ENCODE data around the gene ETV7.

Gene ETV7

DNA sequence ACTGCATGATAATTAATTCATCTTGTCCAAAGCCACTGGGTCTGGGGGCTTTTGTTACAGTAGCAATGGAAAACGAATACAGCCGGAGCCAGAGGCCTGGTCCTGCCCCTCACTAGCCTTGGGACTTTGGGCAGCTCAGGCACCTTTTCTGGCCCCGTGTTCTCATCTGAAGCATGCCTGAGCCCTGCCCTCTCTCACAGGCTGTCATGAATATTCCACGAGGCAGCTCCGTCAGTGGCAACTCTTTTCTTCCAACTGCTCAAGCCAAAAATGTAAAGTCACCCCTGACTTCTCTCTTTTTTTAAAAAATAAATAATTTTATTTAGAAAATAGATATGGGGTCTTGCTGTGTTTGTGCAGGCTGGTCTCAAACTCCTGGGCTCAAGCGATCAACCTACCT, 56.1 kb downstream of the ETV7 start:
- in situ Hi-C loops (cut with HindIII; ENCODE audit: low pct_ligation_motif_present, low pct_unique_long_range_greater_than_20kb, low sequenced_read_pairs), result no loop called here
- no peak for DNase-seq

GRCh38 chr6:36330366-36330765, 57.1 kb downstream of the ETV7 start:
- DNase-seq, result no peak
- in situ Hi-C loops (cut with HindIII; ENCODE audit: low pct_ligation_motif_present, low pct_unique_long_range_greater_than_20kb, low sequenced_read_pairs), result no loop called here

DNA sequence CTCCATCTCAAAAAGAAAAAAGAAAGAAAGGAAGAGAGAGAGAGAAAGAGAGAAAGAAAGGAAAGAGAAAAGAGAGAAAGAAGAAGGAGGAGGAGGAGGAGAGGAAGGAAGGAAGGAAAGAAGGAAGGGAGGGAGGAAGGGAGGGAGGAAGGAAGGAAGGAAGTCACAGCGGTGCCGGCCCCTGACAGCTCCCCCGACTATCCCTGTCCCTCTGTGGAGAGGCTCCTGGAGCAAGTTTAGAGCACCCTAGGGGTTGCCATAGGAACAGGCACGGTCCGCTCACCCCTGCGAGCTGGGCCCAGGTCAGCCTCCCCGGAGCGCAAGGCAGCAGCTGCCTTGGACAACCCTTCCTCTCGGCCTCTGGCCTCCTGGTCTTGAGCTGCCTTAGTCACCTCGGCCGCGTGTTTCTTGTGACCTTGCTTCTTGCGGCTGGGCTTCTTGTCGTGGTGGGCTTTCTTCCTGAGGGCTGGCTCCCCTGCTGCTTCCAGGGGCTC, 57.6 kb downstream of the ETV7 start:
- DNase-seq, result no peak
- in situ Hi-C loops (cut with HindIII; ENCODE audit: low pct_ligation_motif_present, low pct_unique_long_range_greater_than_20kb, low sequenced_read_pairs), result no loop called here

- in situ Hi-C loops (cut with HindIII; ENCODE audit: low pct_ligation_motif_present, low pct_unique_long_range_greater_than_20kb, low sequenced_read_pairs), result no loop called here
- DNase-seq, result no peak
Observed at GRCh38 chr6:36328600-36328999, 58.9 kb downstream of the ETV7 start.

DNA sequence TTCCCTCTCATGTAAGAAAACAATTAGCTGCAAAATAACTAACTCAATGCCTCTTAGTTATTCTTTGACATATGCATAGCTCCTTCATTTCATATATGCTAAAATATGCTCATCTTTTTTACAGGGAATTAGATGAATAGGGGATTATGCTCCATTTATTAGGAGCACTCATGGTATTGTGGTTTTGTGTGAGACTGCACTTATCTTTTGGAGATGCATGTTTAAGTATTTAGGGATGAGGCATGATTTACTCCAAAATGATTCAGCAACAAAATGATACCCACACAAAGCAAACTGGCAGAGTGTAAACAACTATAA, 59.6 kb downstream of the ETV7 start:
- in situ Hi-C loops (cut with HindIII; ENCODE audit: low pct_ligation_motif_present, low pct_unique_long_range_greater_than_20kb, low sequenced_read_pairs), result no loop called here
- no peak for DNase-seq

DNA sequence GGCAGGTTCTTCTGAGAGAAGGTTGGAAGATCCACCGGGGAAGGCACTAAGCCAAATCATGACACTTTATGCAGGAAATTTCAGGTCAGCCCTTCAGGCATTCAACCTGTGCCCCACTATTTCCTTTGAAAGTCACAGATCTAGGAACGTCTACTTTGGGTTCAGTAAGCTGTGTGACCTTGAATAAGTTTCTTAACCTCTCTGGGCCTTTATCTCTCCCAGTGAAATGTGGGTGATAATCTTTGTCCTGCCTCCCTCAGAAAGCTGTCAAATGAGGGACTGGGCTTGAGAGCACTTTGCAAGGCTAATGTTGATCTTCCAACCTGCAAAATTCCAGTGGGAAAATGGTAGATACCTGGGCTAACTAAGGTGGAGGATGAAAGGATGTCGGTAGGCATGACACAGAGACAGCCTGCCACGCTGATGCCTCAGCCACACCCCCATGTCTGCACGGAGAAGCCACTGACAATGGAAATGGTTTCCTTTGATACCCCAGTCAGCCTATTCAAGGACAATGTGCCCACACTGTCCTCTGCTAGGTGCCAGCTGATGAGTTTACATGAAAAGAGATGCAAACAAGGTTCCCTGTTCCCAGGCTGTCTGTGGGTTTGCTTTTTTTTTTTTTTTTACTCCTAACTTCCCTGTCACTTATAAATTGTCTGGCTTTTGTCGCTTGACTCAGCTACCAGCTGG, 60.1 kb downstream of the ETV7 start:
- in situ Hi-C loops (cut with HindIII; ENCODE audit: low pct_ligation_motif_present, low pct_unique_long_range_greater_than_20kb, low sequenced_read_pairs), result no loop called here
- no peak for DNase-seq

DNA sequence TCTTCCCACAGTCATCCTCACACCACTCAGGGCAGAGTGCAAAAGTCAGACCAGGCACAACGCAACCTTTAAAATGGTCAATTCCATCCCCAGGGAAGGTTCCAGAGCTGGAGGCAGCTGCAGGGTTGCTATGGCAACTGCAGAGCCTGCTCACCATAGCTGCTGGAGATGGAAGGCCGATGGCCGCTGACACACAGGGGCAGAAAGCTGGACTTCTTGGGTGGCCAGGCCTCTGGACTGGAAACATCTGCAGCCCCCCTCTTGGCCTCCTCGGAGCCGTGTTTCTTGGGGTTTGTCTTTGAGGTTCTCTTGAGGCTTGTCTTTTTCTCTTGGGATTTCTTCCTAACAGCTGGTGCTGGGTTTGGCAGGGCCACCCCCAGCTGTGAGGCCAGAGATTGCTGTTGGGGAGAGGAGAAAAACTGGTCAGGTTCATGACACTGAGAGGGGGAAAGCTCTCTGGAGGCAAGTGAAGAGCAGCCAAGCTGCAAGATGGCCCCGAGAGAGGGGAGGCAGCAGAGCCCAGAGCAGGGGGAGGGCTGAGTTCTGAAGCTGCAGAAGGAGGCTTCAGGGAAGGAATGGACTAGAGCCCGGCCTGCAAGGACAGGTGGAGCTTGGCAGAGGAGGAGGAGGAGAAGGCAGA, 61.0 kb downstream of the ETV7 start:
- no peak for DNase-seq
- in situ Hi-C loops (cut with HindIII; ENCODE audit: low pct_ligation_motif_present, low pct_unique_long_range_greater_than_20kb, low sequenced_read_pairs), result no loop called here

DNA sequence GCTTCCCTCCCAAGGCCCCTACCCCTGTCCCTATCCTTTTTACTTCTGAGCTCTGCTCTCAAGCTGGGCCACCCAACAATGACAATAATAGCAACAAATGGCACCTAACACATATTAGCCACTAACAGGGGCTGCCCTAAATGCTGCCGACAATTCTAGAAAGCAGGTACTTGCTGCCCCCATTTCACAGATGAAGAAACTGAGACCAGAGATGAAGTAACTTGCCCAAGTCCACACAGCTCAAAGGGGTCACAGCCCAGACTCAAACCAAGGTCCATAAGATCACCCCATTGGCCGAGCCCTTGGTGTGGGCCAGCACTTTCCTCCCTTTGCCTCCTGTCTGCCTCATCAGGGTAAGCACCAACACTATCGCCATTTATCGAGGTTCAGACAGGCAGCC, 62.8 kb downstream of the ETV7 start:
- DNase-seq, result no peak
- in situ Hi-C loops (cut with HindIII; ENCODE audit: low pct_ligation_motif_present, low pct_unique_long_range_greater_than_20kb, low sequenced_read_pairs), result no loop called here

DNA sequence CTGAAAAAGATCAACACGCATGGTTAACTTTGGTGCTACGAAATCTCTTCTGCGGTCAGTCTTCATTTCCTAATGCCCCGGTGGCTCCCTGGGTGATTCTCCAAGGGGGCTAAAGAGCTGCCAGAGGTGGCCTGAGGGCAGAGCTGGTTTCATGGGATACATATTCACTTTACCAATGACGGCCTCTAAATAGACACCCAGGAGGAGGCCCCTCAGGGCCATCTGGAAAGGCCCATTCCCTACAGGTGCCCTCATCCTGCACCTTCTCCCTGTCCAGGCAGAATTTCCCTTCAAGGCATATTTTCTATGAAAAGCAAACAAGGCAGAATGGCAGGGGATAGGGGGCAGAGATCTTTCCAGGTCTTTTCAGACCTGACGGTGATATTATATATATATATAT, 63.3 kb downstream of the ETV7 start:
- no peak for DNase-seq
- in situ Hi-C loops (cut with HindIII; ENCODE audit: low pct_ligation_motif_present, low pct_unique_long_range_greater_than_20kb, low sequenced_read_pairs), result no loop called here

GRCh38 chr6:36323062-36323461, 64.4 kb downstream of the ETV7 start:
- DNase-seq, result no peak
- in situ Hi-C loops (cut with HindIII; ENCODE audit: low pct_ligation_motif_present, low pct_unique_long_range_greater_than_20kb, low sequenced_read_pairs), result no loop called here

- in situ Hi-C loops (cut with HindIII; ENCODE audit: low pct_ligation_motif_present, low pct_unique_long_range_greater_than_20kb, low sequenced_read_pairs), result no loop called here
- no peak for DNase-seq
Observed at GRCh38 chr6:36322591-36322990, 64.9 kb downstream of the ETV7 start.

DNA sequence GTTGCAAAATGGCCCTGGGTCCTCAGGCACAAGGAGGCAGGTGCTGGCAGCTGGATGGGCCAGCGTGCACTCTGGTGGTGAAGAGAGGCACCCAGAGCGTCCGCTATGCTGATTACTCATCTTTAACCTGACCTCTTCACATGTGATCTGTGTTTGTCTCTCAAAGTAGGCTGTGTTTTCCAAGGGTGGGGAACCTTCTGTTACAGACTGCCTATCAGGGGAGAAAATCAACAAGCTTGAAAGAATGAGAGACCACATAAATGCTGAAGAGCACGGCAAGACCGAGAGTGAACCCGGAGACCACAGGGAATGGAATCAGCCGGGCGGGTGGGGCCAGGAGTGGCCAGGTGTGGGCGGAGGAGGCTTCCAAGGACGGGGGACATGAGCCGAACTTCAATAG, 67.0 kb downstream of the ETV7 start:
- DNase-seq, result no peak
- in situ Hi-C loops (cut with HindIII; ENCODE audit: low pct_ligation_motif_present, low pct_unique_long_range_greater_than_20kb, low sequenced_read_pairs), result no loop called here

- no peak for DNase-seq
- in situ Hi-C loops (cut with HindIII; ENCODE audit: low pct_ligation_motif_present, low pct_unique_long_range_greater_than_20kb, low sequenced_read_pairs), result no loop called here
Observed at GRCh38 chr6:36319821-36320220, 67.6 kb downstream of the ETV7 start.

DNA sequence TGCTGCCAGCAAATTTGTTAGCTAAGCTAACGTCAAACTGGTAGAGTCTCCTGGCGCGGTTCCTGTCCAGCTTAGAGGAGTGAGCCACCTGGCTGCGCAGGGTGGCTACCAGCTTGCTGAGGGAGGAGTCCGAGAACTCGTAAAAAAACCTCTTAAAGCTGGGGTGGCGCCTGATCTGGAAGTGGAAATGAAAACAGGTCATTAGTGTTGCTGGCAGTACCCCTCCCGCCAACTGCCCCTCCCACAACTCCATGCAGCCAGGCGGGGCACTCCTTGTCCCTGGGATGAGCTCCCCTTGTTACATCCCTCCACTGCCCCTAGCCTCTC, 68.1 kb downstream of the ETV7 start:
- in situ Hi-C loops (cut with HindIII; ENCODE audit: low pct_ligation_motif_present, low pct_unique_long_range_greater_than_20kb, low sequenced_read_pairs), result no loop called here
- no peak for DNase-seq

- no peak for DNase-seq
- in situ Hi-C loops (cut with HindIII; ENCODE audit: low pct_ligation_motif_present, low pct_unique_long_range_greater_than_20kb, low sequenced_read_pairs), result no loop called here
Observed at GRCh38 chr6:36318690-36319435, 68.6 kb downstream of the ETV7 start.

GRCh38 chr6:36317623-36318022, 69.8 kb downstream of the ETV7 start:
- in situ Hi-C loops (cut with HindIII; ENCODE audit: low pct_ligation_motif_present, low pct_unique_long_range_greater_than_20kb, low sequenced_read_pairs), result no loop called here
- DNase-seq, result no peak

Data from ACHN (cell line).